ENCODE results near the gene KCNK18. TPM values are rescaled to one million over a fixed set of nuclear protein-coding genes. Genes with fewer than 3 reads are reported as not detected.

The KCNK18 gene
- total and polyA plus RNA-seq, 2 donors (not counting 3 experiments of a cell fraction or from before 2014, with no cell fraction given), result not detected

- Histone ChIP-seq H3K4me2 (ENCODE audit: insufficient read depth, low read length) (no peak overlapping the region), H3K79me2 (ENCODE audit: control insufficient read depth, insufficient read depth, low read length) (no peaks in the 10 kb centered on the region), H3K9ac (replicated peaks; ENCODE audit: extremely low read depth, insufficient read depth, low read length) (no peak overlapping the region), H3K4me3 (replicated peaks in 1 of 3; ENCODE audit: insufficient read depth in 1 of 3, low read depth in 1 of 3, low read length in 3 of 3) (no peak overlapping the region), H3K4me1 (ENCODE audit: control insufficient read depth, extremely low read depth, insufficient read depth, low read length) (no peaks in the 10 kb centered on the region), H3K27me3 (ENCODE audit: control insufficient read depth in 2 of 2, insufficient read depth in 2 of 2, low read length in 2 of 2) (no peaks in the 10 kb centered on the region), H2AFZ (ENCODE audit: low read depth, low read length) (no peak overlapping the region), H3K36me3 (ENCODE audit: control insufficient read depth in 2 of 2, extremely low read depth in 1 of 2, insufficient read depth in 2 of 2, low read length in 2 of 2) (no peaks in the 10 kb centered on the region), H3K9me1 (replicated peaks; ENCODE audit: control insufficient read depth, extremely low read depth, insufficient read depth, low read length) (no peaks in the 10 kb centered on the region), H4K20me1 (replicated peaks; ENCODE audit: control insufficient read depth, extremely low read depth, insufficient read depth, low read length) (no peaks in the 10 kb centered on the region), H3K27ac (ENCODE audit: insufficient read depth, low read depth, low read length) (no peak overlapping the region), H3K9me3 (replicated peaks; ENCODE audit: control insufficient read depth, insufficient read depth, low read length) (no peaks in the 10 kb centered on the region)
- DNase-seq (ENCODE audit: low read depth, low spot score), result no peak
- no peak for FAIRE-seq
- ChIA-PET POLR2A (no interaction called here), CTCF (interaction anchor here (1.1 to 3.3 kb wide), 3 partner anchors 12 to 390 kb away, joined by 3 to 23 read pairs (median 4); no protein-coding TSS in a partner anchor)
- intact Hi-C loops (cut with micrococcal nuclease), result no loop called here
- dilution Hi-C loops (cut with MboI; ENCODE audit: extremely low pct_ligation_motif_present, low sequenced_read_pairs), result no loop called here
- TF ChIP-seq CTCF (IDR thresholded peaks at IDR 0.05; ENCODE audit: extremely low read depth in 1 of 2, insufficient read depth in 1 of 2, low read depth in 1 of 2, low read length in 2 of 2) (no peak), POLR2AphosphoS5 (IDR thresholded peaks at IDR 0.05; ENCODE audit: insufficient read depth, low read depth, low read length) (no peak), MYC (IDR thresholded peaks at IDR 0.05; ENCODE audit: low read depth, low read length) (no peak), POLR2A (IDR thresholded peaks at IDR 0.05; ENCODE audit: low read depth, low read length) (no peak), FOS (IDR thresholded peaks at IDR 0.05; ENCODE audit: borderline replicate concordance, insufficient read depth, low read length) (no peak), JUN (IDR thresholded peaks at IDR 0.05; ENCODE audit: borderline replicate concordance, insufficient read depth, insufficient read length, low read depth) (no peak), MAX (IDR thresholded peaks at IDR 0.05; ENCODE audit: insufficient read depth, insufficient read length) (no peak), GATA2 (IDR thresholded peaks at IDR 0.05; ENCODE audit: insufficient read depth, insufficient read length, low read depth, low read length) (no peak), EZH2 (IDR thresholded peaks at IDR 0.05; ENCODE audit: borderline replicate concordance, low read depth, low read length, severe bottlenecking) (no peak)
- BruUV-seq (replicated peaks), result no TSS peak
Observed at GRCh38 chr10:117186832-117187615, 10.3 kb upstream of the KCNK18 start.
